VCaP (cell line): ENCODE results near the gene PRIMA1.

ENCODE experiments used
- H3K27ac ChIP-seq: fragments of 450-650 bp; 2 replicates; pipeline ENCODE4 v1.5.1; 2017
- CTCF ChIP-seq: fragments of 450-650 bp; conservative IDR thresholded peaks from 2 replicates; pipeline ENCODE4 v1.5.1; 2017; ENCODE audit warnings: mild to moderate bottlenecking, moderate library complexity

Gene PRIMA1

GRCh38 chr14:93683226-93683625, 105.1 kb downstream of the PRIMA1 start:
- H3K27ac ChIP-seq: peak overlapping the region; percentile 43; the same call in 1 of the 2 replicates
- TF ChIP-seq CTCF: no peak

GRCh38 chr14:93682459-93682858, 105.8 kb downstream of the PRIMA1 start:
- H3K27ac ChIP-seq: peak overlapping the region; percentile 43; the same call in 1 of the 2 replicates
- TF ChIP-seq CTCF: no peak

GRCh38 chr14:93676416-93676958, 111.8 kb downstream of the PRIMA1 start:
- no peak overlapping the region for H3K27ac ChIP-seq
- no peak for TF ChIP-seq CTCF

- H3K27ac ChIP-seq: no peak overlapping the region
- no peak for TF ChIP-seq CTCF
Observed at GRCh38 chr14:93675651-93676050, 112.6 kb downstream of the PRIMA1 start.

- H3K27ac ChIP-seq: no peak overlapping the region
- no peak for TF ChIP-seq CTCF
Observed at GRCh38 chr14:93674343-93674742, 113.9 kb downstream of the PRIMA1 start.

- H3K27ac ChIP-seq: no peak overlapping the region
- TF ChIP-seq CTCF: no peak
Observed at GRCh38 chr14:93669632-93670031, 118.7 kb downstream of the PRIMA1 start.
